Activated naive CD4-positive, alpha-beta T cell treated with anti-CD3 and anti-CD28 coated beads for 36 hours (primary cell): ENCODE data around the gene ENDOU. TPM values are rescaled to one million over a fixed set of nuclear protein-coding genes. Genes with fewer than 3 reads are reported as not detected.

Source experiments
- CTCF ChIA-PET: fragments of 350-600 bp; sonication (Branson Sonifier 250); formaldehyde crosslinking; loops from one replicate; lab custom pipeline; 2021; ENCODE audit warnings: antibody characterized with exemption; lab: Charles Lee
- DNase-seq: peaks from one replicate; pipeline ENCODE4 v3.0.0-alpha.2; 2020
- H3K27ac Mint-ChIP-seq: one replicate; pipeline ENCODE4 v1.8.0; 2021; ENCODE audit warnings: mild to moderate bottlenecking, mixed read lengths
- H3K27me3 Mint-ChIP-seq: one replicate; pipeline ENCODE4 v1.8.0; 2021; ENCODE audit warnings: low read depth, mixed read lengths
- H3K36me3 Mint-ChIP-seq: one replicate; pipeline ENCODE4 v1.8.0; 2021; ENCODE audit warnings: low read depth, mixed read lengths
- H3K4me1 Mint-ChIP-seq: one replicate; pipeline ENCODE4 v1.8.0; 2021; ENCODE audit warnings: low read depth, mixed read lengths
- H3K4me3 Mint-ChIP-seq: one replicate; pipeline ENCODE4 v1.8.0; 2021; ENCODE audit warnings: mild to moderate bottlenecking, moderate library complexity, mixed read lengths
- H3K9me3 Mint-ChIP-seq: one replicate; pipeline ENCODE4 v1.8.0; 2021; ENCODE audit warnings: mixed read lengths
- intact Hi-C: fragments of 100-400 bp; cut with micrococcal nuclease; formaldehyde crosslinking; loops from one replicate; pipeline ENCODE4 v1.15.1; 2023
- total RNA-seq, 2 experiments: library from RNA; stranded (reverse); gene quantifications; one replicate each; pipeline ENCODE4 v1.2.3, GENCODE V29; 2021

ENDOU gene
- total RNA-seq, 2 experiments from 2014 or later, result 0.15 TPM; not detected in 1

GRCh38 chr12:47768323-47768811 is 43.1 kb upstream of the ENDOU start:
- Mint-ChIP-seq H3K4me3 (no peak overlapping the region), H3K27me3 (no peaks in the 10 kb centered on the region), H3K9me3 (no peaks in the 10 kb centered on the region), H3K27ac (no peak overlapping the region), H3K4me1 (peaks cover 4% of the 10 kb centered on the region), H3K36me3 (no peaks in the 10 kb centered on the region)
- CTCF ChIA-PET, result interaction anchor here (0.6 to 20.0 kb wide), 13 partner anchors 10 to 167 kb away, joined by 3 to 728 read pairs (median 11); partner anchors contain the start of genes ENDOU, RAPGEF3 and RPAP3
- DNase-seq, result no peak
- intact Hi-C loops, result no loop called here

- Mint-ChIP-seq H3K9me3 (no peaks in the 10 kb centered on the region), H3K27me3 (no peaks in the 10 kb centered on the region), H3K27ac (no peak overlapping the region), H3K4me3 (no peak overlapping the region), H3K36me3 (no peaks in the 10 kb centered on the region), H3K4me1 (no peaks in the 10 kb centered on the region)
- CTCF ChIA-PET, result interaction anchor here (0.6 to 20.0 kb wide), 25 partner anchors 10 to 804 kb away, joined by 3 to 728 read pairs (median 6); partner anchors contain the start of genes ENDOU, HDAC7, RAPGEF3 and RPAP3
- peak; percentile 89 for DNase-seq
- intact Hi-C loops, result loop anchor here (1.0 to 2.0 kb wide), 4 partner anchors 25 to 734 kb away; no protein-coding TSS in a partner anchor
Observed at GRCh38 chr12:47767216-47767724, 42.0 kb upstream of the ENDOU start.

- H3K27ac Mint-ChIP-seq, result no peak overlapping the region
Observed at GRCh38 chr12:47766502-47767215, 41.4 kb upstream of the ENDOU start.

GRCh38 chr12:47763481-47764346 is 38.4 kb upstream of the ENDOU start:
- DNase-seq, result no peak
- Mint-ChIP-seq H3K9me3 (no peaks in the 10 kb centered on the region), H3K27me3 (no peaks in the 10 kb centered on the region), H3K4me1 (no peaks in the 10 kb centered on the region), H3K4me3 (no peak overlapping the region), H3K27ac (no peak overlapping the region), H3K36me3 (no peaks in the 10 kb centered on the region)
- CTCF ChIA-PET, result interaction anchor here (1.1 to 11.6 kb wide), 4 partner anchors 13 to 184 kb away, joined by 3 to 287 read pairs (median 10); no protein-coding TSS in a partner anchor
- intact Hi-C loops, result no loop called here

More at GRCh38 chr12:47766502-47767215, 41.4 kb upstream of the ENDOU start:
- CTCF ChIA-PET, result interaction anchor here (0.6 to 20.0 kb wide), 24 partner anchors 9 to 734 kb away, joined by 3 to 728 read pairs (median 6); partner anchors contain the start of genes ENDOU, HDAC7, RAPGEF3 and RPAP3
- intact Hi-C loops, result loop anchor here (1.0 to 2.0 kb wide), 4 partner anchors 24 to 734 kb away; no protein-coding TSS in a partner anchor
- no peak overlapping the region for H3K4me3 Mint-ChIP-seq
- H3K9me3 Mint-ChIP-seq, result no peaks in the 10 kb centered on the region
- no peaks in the 10 kb centered on the region for H3K36me3 Mint-ChIP-seq
- DNase-seq, result no peak
- H3K4me1 Mint-ChIP-seq, result no peaks in the 10 kb centered on the region
- no peaks in the 10 kb centered on the region for H3K27me3 Mint-ChIP-seq

GRCh38 chr12:47762850-47763465 is 37.7 kb upstream of the ENDOU start:
- Mint-ChIP-seq H3K36me3 (no peaks in the 10 kb centered on the region), H3K4me1 (peaks cover 5% of the 10 kb centered on the region), H3K27me3 (no peaks in the 10 kb centered on the region), H3K4me3 (no peak overlapping the region), H3K9me3 (no peaks in the 10 kb centered on the region), H3K27ac (no peak overlapping the region)
- intact Hi-C loops, result no loop called here
- DNase-seq, result no peak
- CTCF ChIA-PET, result interaction anchor here (1.1 to 11.6 kb wide), 4 partner anchors 14 to 184 kb away, joined by 3 to 287 read pairs (median 10); no protein-coding TSS in a partner anchor

- peak; percentile 86 for DNase-seq
- H3K9me3 Mint-ChIP-seq, result no peaks in the 10 kb centered on the region
- intact Hi-C loops, result loop anchor here (1.0 to 10.0 kb wide), 5 partner anchors 16 to 1426 kb away; partner anchors contain the start of genes RPAP3 and TUBA1A
- CTCF ChIA-PET, result interaction anchor here (0.7 to 11.6 kb wide), 13 partner anchors 9 to 79 kb away, joined by 3 to 287 read pairs (median 6); no protein-coding TSS in a partner anchor
- no peaks in the 10 kb centered on the region for H3K36me3 Mint-ChIP-seq
- no peak within 1 kb of the TSS for H3K27ac Mint-ChIP-seq
- no peaks in the 10 kb centered on the region for H3K27me3 Mint-ChIP-seq
- H3K4me1 Mint-ChIP-seq, result peaks cover 24% of the 10 kb centered on the region
- H3K4me3 Mint-ChIP-seq, result peak within 1 kb of the TSS; percentile 65
Observed at GRCh38 chr12:47758834-47759690, 33.8 kb upstream of the ENDOU start, which contains the start of gene RAPGEF3. RAPGEF3 (minus strand) TSS chr12:47758880; CDS start chr12:47758556, 324 bp downstream.

GRCh38 chr12:47758584-47758833 is 33.2 kb upstream of the ENDOU start:
- H3K4me1 Mint-ChIP-seq, result peaks cover 24% of the 10 kb centered on the region
- H3K27ac Mint-ChIP-seq, result no peak overlapping the region
- CTCF ChIA-PET, result interaction anchor here (0.7 to 11.6 kb wide), 12 partner anchors 10 to 1544 kb away, joined by 3 to 287 read pairs (median 6); no protein-coding TSS in a partner anchor
- DNase-seq, result no peak
- intact Hi-C loops, result loop anchor here (2.0 to 10.0 kb wide), 4 partner anchors 16 to 1426 kb away; partner anchors contain the start of gene TUBA1A
- peak overlapping the region; percentile 17 for H3K4me3 Mint-ChIP-seq
- no peaks in the 10 kb centered on the region for H3K9me3 Mint-ChIP-seq
- no peaks in the 10 kb centered on the region for H3K36me3 Mint-ChIP-seq
- no peaks in the 10 kb centered on the region for H3K27me3 Mint-ChIP-seq

GRCh38 chr12:47757840-47758583 is 32.7 kb upstream of the ENDOU start:
- H3K27me3 Mint-ChIP-seq, result no peaks in the 10 kb centered on the region
- no peaks in the 10 kb centered on the region for H3K36me3 Mint-ChIP-seq
- no peak for DNase-seq
- H3K9me3 Mint-ChIP-seq, result no peaks in the 10 kb centered on the region
- intact Hi-C loops, result loop anchor here (2.0 to 10.0 kb wide), 4 partner anchors 15 to 1427 kb away; partner anchors contain the start of gene TUBA1A
- no peak overlapping the region for H3K27ac Mint-ChIP-seq
- CTCF ChIA-PET, result interaction anchor here (0.6 to 11.6 kb wide), 16 partner anchors 10 to 1543 kb away, joined by 3 to 287 read pairs (median 6); partner anchors contain the start of genes SLC48A1 and VDR
- H3K4me3 Mint-ChIP-seq, result peak overlapping the region; percentile 17
- peaks cover 24% of the 10 kb centered on the region for H3K4me1 Mint-ChIP-seq

GRCh38 chr12:47757364-47757839 is 32.1 kb upstream of the ENDOU start:
- H3K36me3 Mint-ChIP-seq, result no peaks in the 10 kb centered on the region
- CTCF ChIA-PET, result interaction anchor here (0.6 to 11.6 kb wide), 13 partner anchors 10 to 731 kb away, joined by 3 to 287 read pairs (median 6); partner anchors contain the start of genes SLC48A1 and VDR
- H3K27ac Mint-ChIP-seq, result no peak overlapping the region
- H3K27me3 Mint-ChIP-seq, result no peaks in the 10 kb centered on the region
- peaks cover 24% of the 10 kb centered on the region for H3K4me1 Mint-ChIP-seq
- intact Hi-C loops, result loop anchor here (5.0 to 10.0 kb wide), 3 partner anchors 345 to 1427 kb away; partner anchors contain the start of gene TUBA1A
- H3K9me3 Mint-ChIP-seq, result no peaks in the 10 kb centered on the region
- DNase-seq, result no peak
- H3K4me3 Mint-ChIP-seq, result no peak overlapping the region
